GM12875 (cell line): Measurements from ENCODE around the gene PFKP.

Source experiments
- H3K4me3 ChIP-seq: one replicate; pipeline ENCODE4 v1.5.1; 2011; ENCODE audit warnings: low read depth, low read length, control low read depth
- TF ChIP-seq, protein P1 (sequence below): IDR thresholded peaks from 2 replicates; pipeline ENCODE4 v1.5.1; 2011; ENCODE audit warnings: low read depth, mild to moderate bottlenecking, control low read depth, inconsistent platforms, low read length, moderate library complexity, borderline replicate concordance; ENCODE audit not compliant: insufficient read depth

Gene PFKP

GRCh38 chr10:3097160-3097559 lies 29.8 kb downstream of the PFKP start:
- no peak overlapping the region for H3K4me3 ChIP-seq
- TF ChIP-seq, protein P1, sequence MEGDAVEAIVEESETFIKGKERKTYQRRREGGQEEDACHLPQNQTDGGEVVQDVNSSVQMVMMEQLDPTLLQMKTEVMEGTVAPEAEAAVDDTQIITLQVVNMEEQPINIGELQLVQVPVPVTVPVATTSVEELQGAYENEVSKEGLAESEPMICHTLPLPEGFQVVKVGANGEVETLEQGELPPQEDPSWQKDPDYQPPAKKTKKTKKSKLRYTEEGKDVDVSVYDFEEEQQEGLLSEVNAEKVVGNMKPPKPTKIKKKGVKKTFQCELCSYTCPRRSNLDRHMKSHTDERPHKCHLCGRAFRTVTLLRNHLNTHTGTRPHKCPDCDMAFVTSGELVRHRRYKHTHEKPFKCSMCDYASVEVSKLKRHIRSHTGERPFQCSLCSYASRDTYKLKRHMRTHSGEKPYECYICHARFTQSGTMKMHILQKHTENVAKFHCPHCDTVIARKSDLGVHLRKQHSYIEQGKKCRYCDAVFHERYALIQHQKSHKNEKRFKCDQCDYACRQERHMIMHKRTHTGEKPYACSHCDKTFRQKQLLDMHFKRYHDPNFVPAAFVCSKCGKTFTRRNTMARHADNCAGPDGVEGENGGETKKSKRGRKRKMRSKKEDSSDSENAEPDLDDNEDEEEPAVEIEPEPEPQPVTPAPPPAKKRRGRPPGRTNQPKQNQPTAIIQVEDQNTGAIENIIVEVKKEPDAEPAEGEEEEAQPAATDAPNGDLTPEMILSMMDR = no peak

DNA sequence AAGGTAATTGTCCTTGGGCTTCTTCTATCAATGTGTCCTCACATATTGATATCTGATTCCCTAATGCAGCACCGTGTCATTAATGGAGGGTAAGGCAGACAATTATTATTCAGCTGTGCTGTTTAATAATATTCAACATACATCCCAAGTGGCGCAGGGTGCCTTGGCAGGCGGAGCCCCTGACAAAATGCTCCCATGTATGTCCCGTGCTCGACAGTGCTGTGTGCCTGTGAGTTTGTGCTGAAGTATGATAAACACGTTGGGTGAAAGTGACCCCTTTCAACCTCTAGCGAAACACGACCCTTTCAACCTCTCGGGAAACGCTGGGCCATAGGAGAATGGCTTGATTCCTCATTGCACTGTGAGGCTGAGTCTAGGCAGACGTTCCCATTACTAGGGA lies 31.3 kb downstream of the PFKP start:
- H3K4me3 ChIP-seq = no peak overlapping the region
- TF ChIP-seq, protein P1 = no peak

- TF ChIP-seq, protein P1 = no peak
- H3K4me3 ChIP-seq = no peak overlapping the region
These were observed 32.1 kb downstream of the PFKP start for GRCh38 chr10:3099291-3100092.

DNA sequence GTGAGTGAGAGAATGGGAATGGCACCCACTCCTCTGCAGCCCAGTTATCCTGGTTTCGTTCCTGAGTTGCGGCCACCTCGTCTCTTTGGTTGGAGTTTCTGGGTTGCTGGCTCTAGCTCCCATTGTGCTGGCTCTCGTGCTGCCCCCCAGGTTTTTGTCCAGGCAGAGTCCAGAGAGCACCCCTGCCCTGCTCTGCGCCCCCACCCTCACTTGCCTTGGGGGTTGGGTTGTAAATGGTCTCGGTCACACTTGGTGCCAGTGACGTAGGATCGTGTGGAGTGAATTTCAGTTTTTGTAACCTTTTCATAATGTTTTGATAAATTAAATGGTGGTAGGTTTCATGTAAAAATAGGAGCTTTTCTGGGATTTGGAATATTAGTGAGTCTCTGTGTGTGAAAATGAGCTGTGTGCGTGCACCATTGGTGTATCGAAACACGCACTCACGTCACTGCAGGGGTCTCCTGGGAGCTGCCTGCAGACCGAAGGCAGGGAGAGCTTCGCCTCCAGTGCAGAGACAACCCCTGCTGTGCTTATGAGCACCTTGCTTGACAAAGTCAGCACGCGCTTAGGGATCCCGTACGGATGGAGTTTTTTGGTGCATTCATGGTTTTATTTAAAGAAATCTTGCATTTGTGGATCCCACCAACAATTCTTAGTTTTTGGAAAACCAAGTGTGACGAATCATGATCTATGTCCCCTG lies 32.9 kb downstream of the PFKP start:
- H3K4me3 ChIP-seq = no peak overlapping the region
- TF ChIP-seq, protein P1 = no peak

GRCh38 chr10:3100856-3101640 lies 33.7 kb downstream of the PFKP start:
- no peak overlapping the region for H3K4me3 ChIP-seq
- TF ChIP-seq, protein P1 = no peak

GRCh38 chr10:3102720-3103427 lies 35.5 kb downstream of the PFKP start:
- H3K4me3 ChIP-seq = no peak overlapping the region
- TF ChIP-seq, protein P1 = no peak
